K562 (cell line): Measurements from ENCODE around the gene ERMP1. TPM values are rescaled to one million over a fixed set of nuclear protein-coding genes. Genes with fewer than 3 reads are reported as not detected.
A peak's percentile ranks its signal among the peaks of the same experiment; 100 is the strongest.

ENCODE experiments used
- HBP1 ChIP-seq: fragments of 450-650 bp; formaldehyde crosslinking; IDR thresholded peaks from 2 replicates; pipeline ENCODE4 v1.4.0; 2022; ENCODE audit warnings: missing genetic modification characterization
- JUN ChIP-seq, 2 experiments: sonication (generic) in 1 of 2; formaldehyde crosslinking in 1 of 2; IDR thresholded peaks; 2 replicates each; pipeline versions ENCODE4 v1.6.1 to v1.8.0; 2012 to 2022; ENCODE audit warnings: borderline replicate concordance in 2 of 2, mild to moderate bottlenecking in 2 of 2, improper control_type of control experiment in 1 of 2, low read depth in 1 of 2, low read length in 1 of 2, missing genetic modification reagents in 1 of 2
- NELFE ChIP-seq: IDR thresholded peaks from 2 replicates; pipeline ENCODE4 v1.6.1; 2011; ENCODE audit warnings: mild to moderate bottlenecking; ENCODE audit not compliant: insufficient read depth, insufficient read length
- NONO ChIP-seq, 2 experiments: fragments of 200-400 bp in 1 of 2; fragments of 450-650 bp in 1 of 2; formaldehyde crosslinking in 1 of 2; IDR thresholded peaks; 2 replicates each; pipeline ENCODE4 v1.6.1; 2017; ENCODE audit warnings: low read depth in 2 of 2, mild to moderate bottlenecking in 2 of 2, moderate library complexity in 2 of 2, low read length in 1 of 2
- NR2F6 ChIP-seq: fragments of 450-650 bp; formaldehyde crosslinking; IDR thresholded peaks from 2 replicates; pipeline ENCODE4 v1.4.0; 2020; ENCODE audit warnings: mild to moderate bottlenecking
- PRMT5 ChIP-seq: sonication (generic); formaldehyde crosslinking; IDR thresholded peaks from 2 replicates; pipeline ENCODE4 v1.5.0; 2020; ENCODE audit warnings: missing genetic modification reagents
- RBBP5 ChIP-seq: fragments of 200-600 bp; sonication (generic); IDR thresholded peaks from 2 replicates; pipeline ENCODE4 v1.6.1; 2012; ENCODE audit warnings: borderline replicate concordance, mild to moderate bottlenecking, low read length, control low read depth, inconsistent platforms; ENCODE audit not compliant: insufficient read depth, poor library complexity, severe bottlenecking
- RBFOX2 ChIP-seq: fragments of 200-400 bp; formaldehyde crosslinking; IDR thresholded peaks from 2 replicates; pipeline ENCODE4 v1.6.1; 2017; ENCODE audit warnings: low read depth, mild to moderate bottlenecking, low read length, moderate library complexity
- RFX1 ChIP-seq: fragments of 450-650 bp; IDR thresholded peaks from 2 replicates; pipeline ENCODE4 v1.6.1; 2016; ENCODE audit warnings: mild to moderate bottlenecking, moderate library complexity
- SAP30 ChIP-seq: fragments of 200-600 bp; sonication (generic); IDR thresholded peaks from 2 replicates; pipeline ENCODE4 v1.6.1; 2012; ENCODE audit warnings: borderline replicate concordance, low read depth, mild to moderate bottlenecking, moderate library complexity, low read length, control low read depth, inconsistent platforms; ENCODE audit not compliant: insufficient read depth, poor library complexity, severe bottlenecking
- TBL1XR1 ChIP-seq, 2 experiments: IDR thresholded peaks; 2 replicates each; pipeline ENCODE4 v1.6.1; 2012; ENCODE audit warnings: improper control_type of control experiment in 2 of 2, low read length in 2 of 2, mild to moderate bottlenecking in 1 of 2
- ZFX ChIP-seq: sonication (generic); formaldehyde crosslinking; IDR thresholded peaks from 2 replicates; pipeline ENCODE4 v1.8.0; 2022; ENCODE audit warnings: mild to moderate bottlenecking, missing genetic modification reagents, moderate library complexity
- ZNF699 ChIP-seq: fragments of 250-450 bp; sonication (Bioruptor Pico); IDR thresholded peaks from 2 replicates; pipeline ENCODE4 v1.8.0; 2021; ENCODE audit warnings: mild to moderate bottlenecking, moderate library complexity; ENCODE audit not compliant: insufficient replicate concordance
- ZNF780A ChIP-seq: fragments of 250-450 bp; sonication (Bioruptor Pico); IDR thresholded peaks from 2 replicates; pipeline ENCODE4 v1.5.0; 2021; ENCODE audit warnings: mild to moderate bottlenecking
- polyA plus RNA-seq, 8 experiments: library from polyadenylated mRNA; depleted of rRNA in 4 of 8; stranded (reverse) in 5 of 8; unstranded in 3 of 8; fragments of >200 nt; fragmentation: Nextera tagmentation in 2 of 8; fragmentation: Illumina TruSeq in 1 of 8; extraction: Ambion mirVana in 2 of 8; extraction: Trizol in 1 of 8; gene quantifications; 2 replicates each; pipeline versions ENCODE4 v1.2.1 to v1.2.3, GENCODE V29; 2011 to 2014; ENCODE audit warnings: inconsistent platforms in 1 of 8, missing spikeins in 1 of 8
- total RNA-seq, 7 experiments: library from RNA; depleted of rRNA in 6 of 7; stranded (reverse); fragments of >200 nt in 6 of 7; fragmentation: Illumina TruSeq in 2 of 7; extraction: Trizol in 2 of 7; gene quantifications; 2 replicates each; pipeline versions ENCODE4 v1.2.1 to v1.2.3, GENCODE V29; 2011 to 2021; ENCODE audit warnings: low replicate concordance in 1 of 7
- TF ChIP-seq, protein P1 (sequence below): fragments of 250-450 bp; sonication (Bioruptor Pico); IDR thresholded peaks from 2 replicates; pipeline ENCODE4 v1.5.0; 2021; ENCODE audit warnings: mild to moderate bottlenecking, borderline replicate concordance

ERMP1 gene
- total and polyA plus RNA-seq, 9 of the 15 experiments (the other 6 are each of a cell fraction or from before 2014, with no cell fraction given), result 2.5 to 26.3 (median 12.6) TPM

DNA sequence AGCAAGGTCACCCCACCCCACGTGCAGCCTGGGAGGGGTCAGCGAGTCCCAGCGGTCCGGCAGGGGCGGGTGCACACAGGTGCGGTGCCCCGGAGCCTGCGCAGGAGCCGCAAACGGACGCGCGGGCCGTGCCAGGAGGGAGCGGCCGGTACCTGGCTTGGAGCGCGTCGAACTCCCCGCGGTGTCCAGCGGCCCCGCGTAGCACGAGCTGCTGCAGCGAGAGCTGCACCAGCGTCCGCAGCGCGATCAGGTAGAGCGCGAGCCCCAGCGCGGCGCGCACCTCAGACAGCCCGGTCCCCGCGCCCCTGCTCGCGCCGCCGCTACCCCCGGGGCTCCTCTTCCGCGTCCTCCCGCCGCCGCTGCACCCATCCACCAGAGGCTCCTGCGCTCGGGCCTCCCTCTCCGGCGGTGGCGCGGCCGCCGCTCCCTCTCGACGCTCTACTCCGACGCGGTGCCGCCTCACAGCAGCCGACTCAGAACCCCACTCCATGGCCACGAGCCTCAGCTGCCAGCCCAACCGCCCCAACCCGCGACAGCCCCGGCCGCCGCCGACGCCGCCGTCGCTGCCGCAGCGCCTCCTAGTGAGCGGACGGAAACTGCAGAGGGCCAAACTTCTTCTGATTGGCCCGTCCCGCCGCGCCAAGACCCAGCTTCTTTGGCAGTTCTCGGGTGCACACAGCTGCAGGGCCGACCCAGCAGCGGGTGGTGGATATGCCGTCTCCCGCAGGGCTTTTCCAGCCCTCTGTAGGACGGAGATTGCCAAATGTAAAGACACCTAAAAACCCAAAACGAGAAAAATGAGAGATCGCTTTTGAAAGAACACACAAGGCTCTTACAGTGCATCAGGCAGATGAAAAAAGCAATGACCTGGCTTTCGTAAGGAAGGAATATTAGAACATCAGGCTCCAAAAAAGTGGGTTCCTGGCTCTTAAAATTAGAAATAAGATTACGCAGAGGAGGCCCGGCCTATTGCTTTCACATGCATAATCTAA is at the start of gene ERMP1 (continued):
- no peak for TF ChIP-seq SAP30
- TF ChIP-seq ZNF699 (CRISPR knock-in tag), result no peak
- no peak for TF ChIP-seq HBP1 (CRISPR knock-in tag)
- TF ChIP-seq ZNF780A, result no peak
- peak; percentile 65 for TF ChIP-seq ZFX (CRISPR knock-in tag)
- no peak for TF ChIP-seq PRMT5 (CRISPR knock-in tag)
- TF ChIP-seq TBL1XR1 (IDR thresholded peaks at IDR 0.05; ENCODE audit: low read length in 2 of 2), result peak in 1 of 2 experiments; percentile 19; a peak in 1 of 4 replicates
- TF ChIP-seq NONO (IDR thresholded peaks at IDR 0.05; ENCODE audit: low read depth in 2 of 2, low read length in 1 of 2), result peak; percentile 5 to 24; a peak in 1 of 4 replicates
- TF ChIP-seq NR2F6 (CRISPR knock-in tag), result no peak
- TF ChIP-seq, protein P1, sequence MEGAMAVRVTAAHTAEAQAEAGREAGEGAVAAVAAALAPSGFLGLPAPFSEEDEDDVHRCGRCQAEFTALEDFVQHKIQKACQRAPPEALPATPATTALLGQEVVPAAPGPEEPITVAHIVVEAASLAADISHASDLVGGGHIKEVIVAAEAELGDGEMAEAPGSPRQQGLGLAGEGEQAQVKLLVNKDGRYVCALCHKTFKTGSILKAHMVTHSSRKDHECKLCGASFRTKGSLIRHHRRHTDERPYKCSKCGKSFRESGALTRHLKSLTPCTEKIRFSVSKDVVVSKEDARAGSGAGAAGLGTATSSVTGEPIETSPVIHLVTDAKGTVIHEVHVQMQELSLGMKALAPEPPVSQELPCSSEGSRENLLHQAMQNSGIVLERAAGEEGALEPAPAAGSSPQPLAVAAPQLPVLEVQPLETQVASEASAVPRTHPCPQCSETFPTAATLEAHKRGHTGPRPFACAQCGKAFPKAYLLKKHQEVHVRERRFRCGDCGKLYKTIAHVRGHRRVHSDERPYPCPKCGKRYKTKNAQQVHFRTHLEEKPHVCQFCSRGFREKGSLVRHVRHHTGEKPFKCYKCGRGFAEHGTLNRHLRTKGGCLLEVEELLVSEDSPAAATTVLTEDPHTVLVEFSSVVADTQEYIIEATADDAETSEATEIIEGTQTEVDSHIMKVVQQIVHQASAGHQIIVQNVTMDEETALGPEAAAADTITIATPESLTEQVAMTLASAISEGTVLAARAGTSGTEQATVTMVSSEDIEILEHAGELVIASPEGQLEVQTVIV (CRISPR knock-in tag), result no peak
- peak; percentile 81 for TF ChIP-seq RBFOX2
- peak; percentile 81 for TF ChIP-seq RBBP5
- no peak for TF ChIP-seq NELFE
- no peak for TF ChIP-seq JUN (IDR thresholded peaks at IDR 0.05; ENCODE audit: borderline replicate concordance, low read depth, low read length)
- TF ChIP-seq JUN (CRISPR knock-in tag; IDR thresholded peaks at IDR 0.05; ENCODE audit: borderline replicate concordance), result no peak
- no peak for TF ChIP-seq RFX1
